H1 (cell line): ENCODE measurements around the gene ZC3H7B. TPM values are rescaled to one million over a fixed set of nuclear protein-coding genes. Genes with fewer than 3 reads are reported as not detected.

Source experiments
- POLR2AphosphoS5 ChIP-seq: IDR thresholded peaks from 2 replicates; pipeline ENCODE4 v1.6.1; 2011; ENCODE audit warnings: low read depth, low read length
- polyA plus RNA-seq, 7 experiments: library from polyadenylated mRNA; depleted of rRNA in 3 of 7; stranded (reverse) in 5 of 7; unstranded in 2 of 7; fragments of >200 nt in 5 of 7; fragments of 200-250 nt in 2 of 7; gene quantifications; 1 replicate in 5 of 7; 2 replicates in 1 of 7; 4 replicates in 1 of 7; pipeline versions ENCODE4 v1.2.1 to v1.2.3, GENCODE V29; 2011 to 2013; ENCODE audit warnings: missing spikeins in 2 of 7, mixed read lengths in 2 of 7
- total RNA-seq: library from RNA; stranded (reverse); fragmentation: NEBNext Ultra II Directional; extraction: Animal tissue kit (Norgen Biotek cat#: 25700); gene quantifications from 2 replicates; pipeline ENCODE4 v1.2.1, GENCODE V29; 2021

ZC3H7B gene
- total and polyA plus RNA-seq, 2 of the 8 experiments (the other 6 are each of a cell fraction or from before 2014, with no cell fraction given), result 35.5 to 78.6 TPM

GRCh38 chr22:41284465-41284864 is 16.9 kb upstream of the ZC3H7B start (continued):
- no peak for TF ChIP-seq POLR2AphosphoS5
